GM15510 (cell line): ENCODE data around the gene WDR43.

ENCODE experiments used
- POLR2A ChIP-seq: IDR thresholded peaks from 3 replicates; pipeline ENCODE4 v1.6.1; 2011; ENCODE audit warnings: borderline replicate concordance; ENCODE audit not compliant: insufficient read length; ENCODE audit errors: extremely low read depth

Gene WDR43

DNA sequence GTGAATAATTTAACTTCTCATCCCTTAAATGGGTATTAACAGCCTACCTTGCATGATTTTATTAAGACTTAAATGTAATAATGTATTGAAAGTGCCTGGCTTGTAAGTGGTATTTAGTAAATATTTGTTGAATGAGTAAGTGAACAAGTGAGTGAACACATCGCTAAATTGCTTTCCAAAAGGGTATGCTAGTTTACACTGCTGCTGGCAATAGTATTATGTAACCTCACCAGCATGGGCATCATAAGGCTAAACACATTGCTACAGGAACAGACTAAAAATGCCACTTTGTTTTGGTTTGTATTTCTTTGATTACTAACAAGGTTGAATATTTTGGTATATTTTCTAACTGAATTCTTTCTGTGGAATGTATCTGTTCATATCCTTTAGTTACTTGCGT lies 9.8 kb downstream of the WDR43 start:
- no peak for TF ChIP-seq POLR2A

DNA sequence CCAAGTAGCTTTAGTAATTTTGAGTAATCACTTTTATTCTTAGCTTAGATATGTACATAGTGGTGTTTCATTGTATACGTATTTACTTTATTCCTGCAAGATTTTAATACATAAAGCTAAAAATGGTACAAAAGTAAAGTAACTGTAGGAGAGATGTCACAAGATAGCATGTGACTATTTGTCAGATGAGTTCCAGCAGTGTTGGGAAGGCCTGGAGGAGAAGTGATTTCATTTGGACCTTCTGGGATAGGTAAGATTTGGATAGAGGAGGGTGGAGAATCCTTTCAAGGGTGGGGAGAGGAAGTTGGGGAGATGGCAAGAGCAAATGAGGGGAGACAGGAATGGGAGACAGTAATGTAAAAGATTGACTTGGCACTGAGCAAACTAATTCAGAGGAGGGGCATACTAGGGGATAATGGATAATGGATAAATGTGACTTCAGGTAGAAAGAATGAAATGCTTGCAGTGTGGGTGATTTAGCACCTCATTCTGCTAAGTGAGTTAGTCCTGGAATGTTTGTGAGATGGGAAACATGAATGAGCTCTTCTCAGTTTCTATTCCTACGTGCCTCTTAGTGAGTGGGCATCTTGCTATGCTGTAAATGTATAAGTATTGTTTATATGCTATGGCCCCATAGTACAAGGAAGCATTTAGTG lies 10.5 kb downstream of the WDR43 start:
- TF ChIP-seq POLR2A: no peak

DNA sequence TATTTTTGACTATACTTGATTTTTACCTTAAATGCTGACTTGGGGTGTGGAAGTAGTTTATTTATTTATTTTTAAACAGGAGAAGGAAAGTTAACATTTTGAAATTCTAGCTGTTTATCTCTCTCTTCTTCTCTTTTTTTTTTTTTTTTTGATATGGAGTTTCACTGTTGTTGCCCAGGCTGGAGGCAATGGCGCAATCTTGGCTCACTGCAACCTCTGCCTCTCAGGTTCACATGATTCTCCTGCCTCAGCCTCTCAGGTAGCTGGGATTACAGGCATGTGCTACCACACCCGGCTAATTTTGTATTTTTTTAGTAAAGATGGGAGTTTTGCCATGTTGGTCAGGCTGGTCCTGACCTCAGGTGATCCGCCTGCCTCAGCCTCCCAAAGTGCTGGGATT lies 11.1 kb downstream of the WDR43 start:
- no peak for TF ChIP-seq POLR2A

DNA sequence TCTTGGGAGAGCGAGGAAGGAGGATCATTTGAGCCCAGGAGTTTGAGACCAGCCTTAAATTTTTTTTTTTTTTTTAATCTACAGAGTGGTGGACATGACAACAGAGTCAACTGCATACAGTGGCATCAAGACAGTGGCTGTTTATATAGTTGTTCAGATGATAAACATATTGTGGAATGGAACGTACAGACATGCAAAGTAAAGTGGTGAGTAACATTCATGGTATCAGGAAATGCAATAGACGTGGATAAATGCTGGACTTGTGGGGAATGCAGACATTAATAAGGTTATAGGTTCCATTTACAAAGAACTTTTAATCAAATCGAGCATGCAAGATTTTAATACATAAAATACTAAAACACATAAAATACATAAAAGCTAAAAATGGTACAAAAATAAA lies 11.9 kb downstream of the WDR43 start:
- TF ChIP-seq POLR2A: no peak

DNA sequence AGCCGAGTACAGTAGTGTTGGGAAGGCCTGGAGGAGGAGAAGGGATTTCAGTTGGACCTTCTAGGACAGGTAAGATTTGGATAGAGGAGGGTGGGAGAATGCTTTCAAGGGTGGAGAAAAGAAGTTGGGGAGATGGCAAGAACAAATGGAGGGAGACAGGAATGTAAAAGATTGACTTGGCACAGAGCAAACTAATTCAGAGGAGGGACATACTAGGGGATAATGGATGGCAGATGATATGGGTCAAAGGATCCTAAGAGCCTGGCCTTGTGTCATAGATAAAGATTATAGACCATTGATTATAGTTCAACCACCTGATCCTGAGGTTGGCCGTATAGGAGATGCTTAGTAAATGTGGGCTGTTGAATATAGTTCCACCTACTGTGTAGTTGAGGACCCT lies 12.4 kb downstream of the WDR43 start:
- no peak for TF ChIP-seq POLR2A

DNA sequence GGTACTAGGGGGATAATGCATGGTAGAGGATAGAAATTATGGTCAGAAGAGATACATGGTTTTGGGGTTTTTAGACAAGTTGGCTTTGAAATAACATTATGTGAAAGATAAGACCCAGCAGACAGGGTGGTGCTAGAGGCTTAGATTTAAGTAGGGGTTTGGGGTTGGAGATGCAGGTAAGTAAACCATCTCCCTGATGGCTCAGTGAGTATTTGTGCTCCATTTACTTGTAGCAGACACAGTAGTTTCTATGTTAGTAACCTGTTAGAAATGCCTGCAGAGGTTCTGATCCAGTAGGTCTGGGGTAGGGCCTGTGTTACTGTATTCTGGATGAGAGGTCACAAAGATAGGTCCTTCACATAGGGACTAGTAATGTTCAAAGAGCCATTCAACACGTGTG lies 13.7 kb downstream of the WDR43 start:
- TF ChIP-seq POLR2A: no peak

DNA sequence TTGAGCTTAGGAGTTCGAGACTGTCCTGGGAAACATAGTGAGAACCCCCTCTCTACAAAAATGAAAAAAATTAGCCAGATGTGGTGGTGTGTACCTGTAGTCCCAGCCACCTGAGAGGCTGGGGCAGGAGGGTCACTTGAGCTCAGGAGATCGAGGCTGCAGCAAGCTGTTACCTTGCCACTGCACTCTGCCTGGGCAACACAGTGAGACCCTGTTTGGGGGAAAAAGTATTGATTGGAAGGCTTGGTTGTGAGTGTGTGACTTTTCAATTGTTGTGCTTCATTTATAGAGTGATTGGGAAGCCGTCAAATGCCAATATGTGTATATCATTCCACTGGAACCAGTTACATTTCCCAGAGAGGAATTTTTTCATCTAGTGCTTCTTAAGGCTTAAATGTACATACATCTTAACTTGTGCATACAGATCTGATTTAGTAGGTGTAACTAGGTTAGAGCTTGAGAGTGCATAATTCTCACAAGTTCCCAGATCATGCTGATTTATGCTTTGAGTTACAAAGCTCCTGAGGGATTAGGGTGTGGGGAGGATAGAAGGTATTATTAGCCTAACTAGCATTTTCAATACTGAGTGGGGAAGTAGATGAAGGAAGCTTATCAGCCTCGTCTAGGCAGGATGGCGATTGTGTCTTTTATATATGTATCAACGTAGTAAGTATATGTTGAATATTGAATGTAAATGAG lies 15.3 kb downstream of the WDR43 start:
- no peak for TF ChIP-seq POLR2A

DNA sequence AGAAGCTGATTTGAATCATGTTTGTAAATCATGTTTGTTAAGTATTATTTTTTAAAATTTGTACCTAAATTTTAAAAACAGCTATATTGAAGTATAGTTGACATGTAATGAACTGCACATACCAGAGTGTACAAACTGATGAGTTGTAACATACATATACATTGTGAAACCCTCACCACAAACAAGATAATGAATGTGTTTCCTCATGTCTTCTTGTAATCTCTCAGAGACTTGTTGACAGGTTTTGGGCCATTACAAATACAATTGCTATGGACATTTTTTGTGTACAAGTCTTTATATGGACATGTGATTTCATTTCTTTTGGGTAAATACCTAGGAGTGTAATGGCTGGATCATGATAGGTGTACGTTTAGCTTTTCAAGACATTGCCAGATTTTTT lies 21.5 kb downstream of the WDR43 start:
- TF ChIP-seq POLR2A: no peak

DNA sequence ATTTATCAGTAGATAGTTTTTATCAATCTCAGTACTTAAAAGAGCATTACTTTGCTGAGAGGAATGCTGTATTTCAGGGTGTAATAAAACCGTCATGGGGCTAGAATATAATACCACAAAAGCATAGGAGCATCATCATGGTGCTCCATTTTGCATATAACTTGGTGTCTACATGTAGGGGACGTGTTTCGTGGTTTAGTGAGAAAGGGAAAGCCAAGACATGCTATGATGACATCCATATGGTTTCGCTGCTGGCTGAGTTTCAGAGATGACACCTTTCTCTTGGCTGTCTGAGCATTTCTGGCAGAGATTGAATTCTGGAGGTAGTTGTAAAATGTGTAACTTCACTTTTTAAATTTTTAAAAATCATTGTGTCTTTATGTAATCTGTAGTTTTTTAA lies 32.4 kb downstream of the WDR43 start:
- no peak for TF ChIP-seq POLR2A

DNA sequence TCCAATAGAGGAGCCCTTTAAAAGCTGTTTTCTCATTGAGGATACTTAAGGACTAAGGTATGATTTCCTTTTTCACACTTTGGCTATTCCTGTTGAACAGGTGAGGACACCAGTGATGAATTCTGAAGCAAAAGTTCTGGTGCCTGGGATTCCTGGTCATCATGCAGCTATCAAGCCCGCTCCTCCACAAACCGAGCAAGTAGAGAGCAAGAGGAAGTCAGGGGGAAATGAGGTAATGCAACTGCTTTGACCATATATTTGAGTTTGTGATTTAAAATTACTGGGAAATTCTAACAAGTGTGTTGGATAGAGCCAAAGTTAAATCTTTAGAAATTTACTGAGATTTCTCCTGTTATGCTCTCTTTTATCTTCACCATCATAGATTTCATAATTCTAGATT lies 33.0 kb downstream of the WDR43 start:
- TF ChIP-seq POLR2A: no peak

DNA sequence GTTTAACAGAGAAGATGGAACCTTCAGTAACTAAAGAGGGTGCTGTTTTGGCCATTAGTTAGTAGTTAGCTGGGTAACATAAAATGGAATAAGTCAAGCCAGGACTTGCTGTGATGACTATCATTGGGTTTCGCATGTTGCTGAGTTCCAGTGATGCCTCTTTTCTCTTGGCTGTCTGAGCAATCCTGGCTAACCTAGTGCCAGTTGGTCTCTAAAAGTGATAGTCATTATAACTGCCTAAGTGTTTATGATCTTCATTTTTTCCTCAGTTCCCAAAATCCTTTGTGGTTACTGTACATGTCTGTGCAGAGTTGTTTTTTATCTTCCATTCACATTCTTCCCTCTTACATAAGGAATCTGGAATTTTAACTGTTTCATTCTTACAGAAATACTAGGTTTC lies 33.4 kb downstream of the WDR43 start:
- TF ChIP-seq POLR2A: no peak

DNA sequence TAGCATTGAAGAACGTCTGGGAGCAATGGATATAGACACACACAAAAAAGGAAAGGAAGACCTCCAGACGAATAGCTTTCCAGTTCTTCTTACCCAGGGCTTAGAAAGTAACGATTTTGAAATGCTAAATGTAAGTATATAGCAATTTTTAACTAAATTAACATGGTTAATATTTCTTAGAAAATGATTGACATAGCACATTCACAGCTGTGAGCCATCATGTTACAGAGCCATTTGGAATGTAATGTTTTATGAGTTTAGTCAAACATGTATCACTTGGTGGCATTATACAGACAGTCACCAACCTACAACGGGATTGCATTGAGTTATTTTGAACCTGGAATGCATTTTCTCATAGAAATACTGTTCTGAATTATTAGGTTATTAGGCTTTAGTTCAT lies 35.1 kb downstream of the WDR43 start:
- TF ChIP-seq POLR2A: no peak

DNA sequence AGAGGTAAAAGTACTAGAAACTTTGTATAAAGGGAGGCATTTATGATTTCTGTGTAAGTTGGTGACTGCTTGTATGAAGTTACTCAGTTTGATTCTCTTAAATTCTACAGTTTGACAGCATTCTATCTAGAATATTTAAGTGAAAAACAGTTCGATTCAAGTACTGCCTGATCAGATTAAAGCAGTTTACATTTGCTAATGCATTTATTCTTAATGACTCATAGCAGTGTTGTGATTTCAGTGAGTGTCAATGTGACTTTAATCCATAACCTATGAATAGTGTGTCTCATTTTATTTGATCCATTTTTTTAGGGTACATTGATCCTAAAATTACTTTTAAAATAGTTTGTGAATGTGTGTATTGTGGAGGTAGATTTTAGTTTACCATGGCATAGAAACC lies 35.7 kb downstream of the WDR43 start:
- TF ChIP-seq POLR2A: no peak

DNA sequence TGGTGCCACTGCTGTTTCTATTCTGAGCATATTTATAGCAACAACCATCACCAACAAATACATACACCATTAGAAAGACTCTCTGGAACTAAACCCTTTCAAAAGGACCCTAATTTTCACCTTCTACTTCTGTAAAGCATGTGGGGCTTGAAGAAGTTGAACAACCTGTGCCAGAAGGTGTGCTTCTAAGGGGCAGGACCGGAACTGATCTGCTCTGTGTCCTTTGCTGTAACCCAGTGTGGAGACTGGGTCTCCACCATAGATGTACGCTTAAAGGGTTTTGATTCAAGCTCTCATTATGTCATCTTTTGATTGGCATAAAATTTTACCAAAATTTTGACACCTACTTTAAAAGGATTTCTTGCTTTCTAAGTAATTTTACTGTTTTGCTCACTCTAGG lies 40.3 kb downstream of the WDR43 start:
- TF ChIP-seq POLR2A: no peak

DNA sequence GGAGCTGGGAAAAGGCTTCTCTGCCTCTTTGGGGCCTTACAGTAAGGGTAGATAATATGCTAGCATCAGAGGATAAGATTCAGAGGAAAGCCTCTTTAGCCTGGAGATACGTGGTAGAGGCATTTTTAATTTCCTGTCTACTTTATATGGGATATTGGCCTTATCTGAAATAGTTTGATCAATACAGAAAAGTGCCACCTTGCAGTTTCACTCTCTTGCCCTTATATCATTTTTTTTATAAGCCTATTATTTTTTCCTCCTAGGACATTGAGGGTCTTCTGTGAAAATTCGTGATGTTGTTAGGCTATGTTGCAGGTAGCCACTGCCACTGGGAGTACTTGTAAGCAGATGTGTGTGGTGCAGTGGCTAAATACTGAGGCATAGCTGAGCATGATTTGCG lies 46.5 kb downstream of the WDR43 start:
- TF ChIP-seq POLR2A: no peak

DNA sequence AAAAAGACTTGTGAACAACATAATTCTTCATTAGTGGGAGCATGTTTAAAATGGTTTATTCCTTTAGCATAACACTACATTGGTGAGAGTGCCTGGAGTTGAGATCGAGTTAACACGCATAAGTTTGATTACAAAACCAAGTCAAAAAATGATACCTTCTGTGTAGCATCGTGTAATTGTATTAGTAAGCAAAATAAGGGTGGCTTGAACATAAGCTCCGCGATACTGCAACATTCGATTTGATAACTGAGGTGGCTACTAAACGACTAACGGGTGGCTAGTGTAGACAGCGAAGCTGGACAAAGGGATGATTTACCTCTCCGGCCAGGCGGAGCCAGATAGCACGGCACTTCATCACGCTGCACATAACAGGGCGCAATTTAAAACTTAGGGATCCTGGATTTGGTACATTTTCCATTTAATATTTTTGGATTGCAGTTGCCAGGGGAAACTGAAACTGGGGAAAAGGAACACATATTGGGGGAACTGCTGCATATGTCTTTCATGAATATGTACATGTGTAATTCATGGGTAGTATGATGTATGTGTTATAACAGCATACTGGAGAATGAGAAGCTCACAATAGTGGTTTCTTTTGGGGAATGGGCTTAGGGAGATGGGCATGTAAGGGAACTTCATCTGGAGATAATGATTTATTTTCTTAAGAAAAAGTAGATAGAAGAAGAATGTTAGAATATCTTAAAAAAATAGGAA lies 50.2 kb downstream of the WDR43 start:
- TF ChIP-seq POLR2A: no peak
